ENCODE results near the gene CEACAM1. TPM values are rescaled to one million over a fixed set of nuclear protein-coding genes. Genes with fewer than 3 reads are reported as not detected.

The CEACAM1 gene
- total and polyA plus RNA-seq, 9 of the 15 experiments (the other 6 are each of a cell fraction or from before 2014, with no cell fraction given): 0.04 to 0.16 (median 0.10) TPM; not detected in 1

GRCh38 chr19:42553292-42554045 lies 25.2 kb upstream of the CEACAM1 start:
- no peak for TF ChIP-seq XRCC3 (IDR thresholded peaks at IDR 0.05)
- 0 out of 2 replicates have a peak, but pooled peaks have one; percentile 10 for TF ChIP-seq ZNF384 (IDR thresholded peaks at IDR 0.05; ENCODE audit: low read depth, low read length)
- FAIRE-seq: no peak

GRCh38 chr19:42552086-42553065 lies 24.1 kb upstream of the CEACAM1 start:
- Histone ChIP-seq H3K4me1 (replicated peaks in 1 of 2; ENCODE audit: control insufficient read depth in 2 of 2, insufficient read depth in 2 of 2, low read length in 2 of 2) (no peaks in the 10 kb centered on the region), H3K9me1 (ENCODE audit: control insufficient read depth, insufficient read depth, low read length) (no peaks in the 10 kb centered on the region), H3K79me2 (ENCODE audit: control insufficient read depth, insufficient read depth, low read length) (no peaks in the 10 kb centered on the region), H3K9ac (ENCODE audit: insufficient read depth in 1 of 2, low read depth in 2 of 2, low read length in 2 of 2) (no peak overlapping the region), H3K27me3 (ENCODE audit: control insufficient read depth in 2 of 2, insufficient read depth in 2 of 2, low read length in 2 of 2) (no peaks in the 10 kb centered on the region), H3K9me3 (replicated peaks; ENCODE audit: control insufficient read depth, insufficient read depth, low read depth, low read length) (no peaks in the 10 kb centered on the region), H3K4me3 (no peak overlapping the region), H2AFZ (ENCODE audit: low read depth, low read length) (no peak overlapping the region), H3K36me3 (ENCODE audit: control insufficient read depth, insufficient read depth, low read length) (no peaks in the 10 kb centered on the region), H4K20me1 (replicated peaks; ENCODE audit: control insufficient read depth, insufficient read depth, low read length) (no peaks in the 10 kb centered on the region), H3K4me2 (ENCODE audit: insufficient read depth, low read length) (no peak overlapping the region), H3K27ac (ENCODE audit: extremely low read depth, low read depth, low read length) (no peak overlapping the region)
- FAIRE-seq (no peak), ATAC-seq (no peak), DNase-seq (ENCODE audit: extremely low read depth in 1 of 4, low spot score in 3 of 4) (no peak)
- POLR2A ChIA-PET: no interaction called here
- in situ Hi-C loops (cut with MboI): no loop called here
- TF ChIP-seq ZFP91 (CRISPR knock-in tag; IDR thresholded peaks at IDR 0.05): no peak
- no peak for TF ChIP-seq KDM2B (CRISPR knock-in tag; IDR thresholded peaks at IDR 0.05)
- no peak for TF ChIP-seq MNT (conservative IDR thresholded peaks at IDR 0.05)
- no peak for TF ChIP-seq ZNF174 (CRISPR knock-in tag; IDR thresholded peaks at IDR 0.05)
- no peak for TF ChIP-seq ZNF512 (tag; IDR thresholded peaks at IDR 0.05)
- CTCF ChIA-PET (ENCODE audit: low intra/inter-chr PET ratio): no interaction called here
- 0% methylated on average over 7 of the region's 8 CpGs for WGBS (ENCODE audit: insufficient coverage, low coverage, missing lambda C conversion rate)
- intact Hi-C loops (cut with micrococcal nuclease): no loop called here
- BruUV-seq (replicated peaks): no TSS peak

More at GRCh38 chr19:42553292-42554045, 25.2 kb upstream of the CEACAM1 start:
- no peaks in the 10 kb centered on the region for H3K4me1 ChIP-seq (replicated peaks in 1 of 2; ENCODE audit: control insufficient read depth in 2 of 2, insufficient read depth in 2 of 2, low read length in 2 of 2)
- H3K79me2 ChIP-seq (ENCODE audit: control insufficient read depth, insufficient read depth, low read length): no peaks in the 10 kb centered on the region
- intact Hi-C loops (cut with micrococcal nuclease): no loop called here
- no peaks in the 10 kb centered on the region for H3K36me3 ChIP-seq (ENCODE audit: control insufficient read depth, insufficient read depth, low read length)
- ATAC-seq: no peak
- DNase-seq (ENCODE audit: extremely low read depth in 1 of 4, low spot score in 3 of 4): no peak
- in situ Hi-C loops (cut with MboI): no loop called here
- BruUV-seq (replicated peaks): no TSS peak
- WGBS (ENCODE audit: insufficient coverage, low coverage, missing lambda C conversion rate): 0% methylated on average over 7 of the region's 8 CpGs
- CTCF ChIA-PET (ENCODE audit: low intra/inter-chr PET ratio): no interaction called here
- H2AFZ ChIP-seq (ENCODE audit: low read depth, low read length): no peak overlapping the region
- no peaks in the 10 kb centered on the region for H3K9me1 ChIP-seq (ENCODE audit: control insufficient read depth, insufficient read depth, low read length)
- no peak overlapping the region for H3K9ac ChIP-seq (ENCODE audit: insufficient read depth in 1 of 2, low read depth in 2 of 2, low read length in 2 of 2)
- no peaks in the 10 kb centered on the region for H3K9me3 ChIP-seq (replicated peaks; ENCODE audit: control insufficient read depth, insufficient read depth, low read depth, low read length)
- H3K4me3 ChIP-seq: no peak overlapping the region
- no peaks in the 10 kb centered on the region for H4K20me1 ChIP-seq (replicated peaks; ENCODE audit: control insufficient read depth, insufficient read depth, low read length)
- POLR2A ChIA-PET: no interaction called here
- H3K4me2 ChIP-seq (ENCODE audit: insufficient read depth, low read length): no peak overlapping the region
- H3K27ac ChIP-seq (ENCODE audit: extremely low read depth, low read depth, low read length): no peak overlapping the region
- no peaks in the 10 kb centered on the region; a peak in 1 of 5 replicates for H3K27me3 ChIP-seq (ENCODE audit: control insufficient read depth in 2 of 2, insufficient read depth in 2 of 2, low read length in 2 of 2)

Data from K562 (cell line).